ENCODE data around the gene CFDP1.

GRCh38 chr16:75380870-75381269 is 52.4 kb downstream of the CFDP1 start:
- TF ChIP-seq CTCF (conservative IDR thresholded peaks at IDR 0.05 in 1 of 2, IDR thresholded peaks at IDR 0.05 in 1 of 2; ENCODE audit: extremely low read depth in 1 of 2, insufficient read depth in 1 of 2, low read depth in 1 of 2, low read length in 2 of 2) (no peak), EZH2 (IDR thresholded peaks at IDR 0.05; ENCODE audit: borderline replicate concordance, low read length) (no peak)

Data from mammary epithelial cell (primary cell).